ENCODE results near the gene CALD1.

CALD1 gene, protein sequence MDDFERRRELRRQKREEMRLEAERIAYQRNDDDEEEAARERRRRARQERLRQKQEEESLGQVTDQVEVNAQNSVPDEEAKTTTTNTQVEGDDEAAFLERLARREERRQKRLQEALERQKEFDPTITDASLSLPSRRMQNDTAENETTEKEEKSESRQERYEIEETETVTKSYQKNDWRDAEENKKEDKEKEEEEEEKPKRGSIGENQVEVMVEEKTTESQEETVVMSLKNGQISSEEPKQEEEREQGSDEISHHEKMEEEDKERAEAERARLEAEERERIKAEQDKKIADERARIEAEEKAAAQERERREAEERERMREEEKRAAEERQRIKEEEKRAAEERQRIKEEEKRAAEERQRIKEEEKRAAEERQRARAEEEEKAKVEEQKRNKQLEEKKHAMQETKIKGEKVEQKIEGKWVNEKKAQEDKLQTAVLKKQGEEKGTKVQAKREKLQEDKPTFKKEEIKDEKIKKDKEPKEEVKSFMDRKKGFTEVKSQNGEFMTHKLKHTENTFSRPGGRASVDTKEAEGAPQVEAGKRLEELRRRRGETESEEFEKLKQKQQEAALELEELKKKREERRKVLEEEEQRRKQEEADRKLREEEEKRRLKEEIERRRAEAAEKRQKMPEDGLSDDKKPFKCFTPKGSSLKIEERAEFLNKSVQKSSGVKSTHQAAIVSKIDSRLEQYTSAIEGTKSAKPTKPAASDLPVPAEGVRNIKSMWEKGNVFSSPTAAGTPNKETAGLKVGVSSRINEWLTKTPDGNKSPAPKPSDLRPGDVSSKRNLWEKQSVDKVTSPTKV

DNA sequence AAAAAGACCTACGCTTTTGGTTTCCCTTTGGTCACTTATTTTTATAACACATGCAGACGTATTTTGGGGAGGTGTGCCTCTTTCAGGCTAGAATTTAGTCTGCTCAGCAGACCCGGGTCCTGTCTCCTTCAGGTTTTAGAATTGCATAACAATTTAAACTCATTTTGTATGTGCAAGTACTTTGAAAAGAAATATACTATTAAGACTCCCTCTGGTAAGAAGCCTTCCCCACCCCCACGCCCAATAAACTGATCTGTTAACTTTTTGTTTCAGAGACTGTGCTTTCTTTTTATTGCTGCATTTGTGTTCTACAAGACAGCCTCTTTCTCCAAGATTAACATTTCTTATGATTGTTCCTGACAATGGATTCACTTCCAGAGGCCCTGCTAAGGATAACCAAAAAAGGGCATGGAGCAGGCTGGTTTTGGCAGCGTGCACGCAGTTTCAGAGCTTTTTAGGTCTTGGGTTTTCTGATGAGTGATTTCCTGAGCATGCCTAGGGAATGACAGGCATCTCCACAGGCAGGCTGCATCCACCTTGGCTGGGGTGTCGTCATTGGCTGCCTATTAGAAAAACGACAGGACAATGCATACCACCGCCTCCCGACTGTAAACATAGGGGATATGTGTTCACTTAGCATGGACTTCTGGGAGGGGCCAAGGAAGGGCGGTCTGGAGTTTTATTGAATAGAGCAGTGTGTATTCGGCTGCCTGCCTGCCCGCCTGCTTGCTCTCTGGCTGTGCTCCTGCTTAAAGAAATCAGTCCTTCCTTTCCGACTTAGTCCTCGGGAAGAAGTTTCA is at the start of gene CALD1:
Gene CALD1, plus strand, starts transcription at position 694 of the 800 bp plus-strand sequence. CDS start 88,100 bp downstream, outside the sequence.
- peak within 1 kb of the TSS; percentile 65 for H3K4me3 ChIP-seq (ENCODE audit: low read depth, low read length)

GRCh38 chr7:134729895-134730294 is 49.5 kb upstream of the CALD1 start:
- no peak overlapping the region for H3K4me3 ChIP-seq (ENCODE audit: low read depth, low read length)

DNA sequence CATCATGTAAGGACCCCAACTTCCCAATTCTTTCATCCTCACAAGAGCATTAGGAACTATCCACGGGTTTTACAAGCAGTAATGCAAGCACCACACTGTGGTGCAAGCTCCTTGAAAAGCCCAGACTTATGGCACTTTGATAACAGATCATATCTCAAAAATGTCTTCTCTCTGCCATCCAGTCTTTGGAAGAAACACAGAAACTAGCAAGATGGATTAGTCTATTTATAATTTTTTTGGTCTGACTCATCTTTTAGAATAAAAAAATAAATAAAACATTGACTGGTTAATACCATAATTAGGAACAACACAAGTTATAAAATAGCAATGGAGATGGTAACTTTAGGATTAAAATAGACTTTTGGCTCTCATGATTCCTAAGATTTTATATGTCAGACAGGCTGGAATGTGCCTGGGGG is 49.0 kb upstream of the CALD1 start:
- no peak overlapping the region for H3K4me3 ChIP-seq (ENCODE audit: low read depth, low read length)

DNA sequence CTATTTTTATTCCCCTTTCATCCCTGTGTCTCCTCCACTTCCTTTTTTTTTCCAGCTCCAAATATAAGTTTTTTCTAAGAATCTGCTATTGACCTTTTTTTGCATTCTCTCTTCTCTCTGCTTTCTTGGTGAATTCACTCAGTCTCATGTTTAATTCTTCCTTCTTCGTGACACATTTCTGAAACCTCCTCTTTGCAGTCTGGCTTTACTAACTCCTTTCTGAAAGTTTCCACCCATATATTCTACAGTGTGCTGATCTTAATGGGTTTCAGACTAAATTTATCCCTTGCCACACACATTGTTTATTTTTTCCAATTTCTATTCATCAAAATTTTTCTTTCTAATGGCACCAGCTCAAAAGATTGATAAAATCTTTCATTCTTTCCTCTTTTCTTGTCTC is 47.8 kb upstream of the CALD1 start:
- no peak overlapping the region for H3K4me3 ChIP-seq (ENCODE audit: low read depth, low read length)

DNA sequence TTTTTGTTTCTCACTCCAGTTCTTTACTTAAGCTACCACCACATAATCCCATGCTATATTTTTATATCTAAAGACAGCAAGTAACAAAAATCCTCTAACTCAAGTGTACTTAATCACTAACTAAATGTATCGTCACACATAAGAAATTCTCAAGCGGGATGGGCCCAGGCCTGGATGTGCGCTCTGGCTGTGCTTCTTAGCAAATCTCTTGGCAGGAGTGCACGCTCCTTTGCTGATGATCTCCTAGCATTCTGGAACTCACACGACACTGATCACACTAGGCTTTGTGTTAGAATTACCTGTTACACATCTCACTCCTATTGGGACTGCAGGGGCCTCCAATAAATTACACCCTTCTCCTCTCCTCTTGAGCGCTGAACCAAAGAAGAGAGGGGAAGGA is 46.7 kb upstream of the CALD1 start:
- H3K4me3 ChIP-seq (ENCODE audit: low read depth, low read length): no peak overlapping the region

DNA sequence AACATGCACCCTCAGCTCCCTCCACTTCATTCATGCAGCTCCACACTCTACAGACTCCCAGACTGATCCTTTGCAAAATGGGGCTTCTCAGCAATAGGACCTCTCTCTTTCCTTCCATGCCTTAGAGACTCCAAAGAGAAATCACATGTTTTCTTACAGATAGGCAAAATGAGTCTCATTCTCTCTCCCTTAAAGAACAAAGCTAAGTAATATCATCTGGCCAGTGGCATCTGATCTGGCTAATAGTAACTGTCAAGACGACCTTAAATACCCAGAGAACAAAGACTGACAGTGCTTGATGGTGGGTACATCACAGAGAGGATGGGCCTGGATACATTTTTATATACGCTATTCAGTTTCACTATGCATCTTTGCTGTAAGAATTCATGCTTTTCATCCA is 43.1 kb upstream of the CALD1 start:
- no peak overlapping the region for H3K4me3 ChIP-seq (ENCODE audit: low read depth, low read length)

GRCh38 chr7:134737566-134738345 is 41.7 kb upstream of the CALD1 start:
- H3K4me3 ChIP-seq (ENCODE audit: low read depth, low read length): no peak overlapping the region

- H3K4me3 ChIP-seq (ENCODE audit: low read depth, low read length): no peak overlapping the region
Observed at GRCh38 chr7:134739362-134739761, 40.1 kb upstream of the CALD1 start.

GRCh38 chr7:134740376-134740775 is 39.1 kb upstream of the CALD1 start:
- no peak overlapping the region for H3K4me3 ChIP-seq (ENCODE audit: low read depth, low read length)

DNA sequence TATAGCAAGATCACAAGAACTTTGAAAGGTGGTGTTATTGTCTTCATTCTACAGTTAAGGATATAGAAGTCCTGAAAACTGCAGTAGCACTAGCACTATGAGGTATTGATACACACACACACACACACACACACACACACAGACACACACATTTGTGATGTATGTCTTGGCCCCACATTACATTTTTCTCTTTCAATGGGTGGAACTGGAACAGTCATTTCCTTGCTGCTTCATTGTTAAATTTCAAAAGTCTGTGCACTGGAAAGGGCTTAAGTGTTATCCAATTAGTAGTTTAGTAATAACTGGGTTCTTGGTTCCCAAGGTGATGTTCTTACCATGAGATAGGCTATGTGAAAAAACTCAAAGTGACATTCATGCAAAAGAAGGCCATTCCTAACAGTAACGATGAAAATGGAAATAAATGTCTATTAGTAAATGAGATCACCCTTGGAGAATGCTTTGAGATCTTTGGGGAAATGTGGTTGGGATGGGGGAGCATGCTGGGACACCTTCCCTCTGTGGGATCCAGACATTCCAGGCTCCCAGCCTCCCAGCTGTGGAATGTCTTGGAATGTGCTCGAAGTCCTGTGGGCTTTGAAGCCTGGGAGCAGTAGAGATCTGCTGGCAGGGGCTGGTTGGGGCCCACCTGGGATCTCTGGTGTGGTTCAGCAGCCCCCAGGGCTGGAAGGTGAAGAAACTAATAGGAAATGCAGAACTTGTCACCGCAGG is 37.4 kb upstream of the CALD1 start:
- no peak overlapping the region for H3K4me3 ChIP-seq (ENCODE audit: low read depth, low read length)

GRCh38 chr7:134742688-134743350 is 36.6 kb upstream of the CALD1 start:
- H3K4me3 ChIP-seq (ENCODE audit: low read depth, low read length): no peak overlapping the region

DNA sequence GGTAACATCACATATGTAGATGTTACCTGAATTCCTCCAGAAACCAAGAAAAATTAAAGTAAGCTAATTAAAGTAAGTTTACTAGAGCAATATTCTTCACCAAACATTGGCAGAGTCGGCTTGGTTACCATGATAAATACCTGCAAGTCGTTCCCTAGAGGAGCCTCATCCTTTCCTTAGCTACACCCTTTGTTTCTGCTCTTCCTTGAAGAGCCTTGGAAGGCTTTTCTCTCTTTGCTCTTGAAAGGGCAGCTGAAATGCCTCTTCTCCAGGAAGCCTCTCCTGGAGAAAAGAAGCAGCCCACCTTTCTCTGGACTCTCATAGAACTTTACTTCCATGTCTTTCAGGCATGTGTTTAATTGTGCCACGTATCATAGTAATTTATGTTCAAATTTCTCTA is 34.9 kb upstream of the CALD1 start:
- no peak overlapping the region for H3K4me3 ChIP-seq (ENCODE audit: low read depth, low read length)

DNA sequence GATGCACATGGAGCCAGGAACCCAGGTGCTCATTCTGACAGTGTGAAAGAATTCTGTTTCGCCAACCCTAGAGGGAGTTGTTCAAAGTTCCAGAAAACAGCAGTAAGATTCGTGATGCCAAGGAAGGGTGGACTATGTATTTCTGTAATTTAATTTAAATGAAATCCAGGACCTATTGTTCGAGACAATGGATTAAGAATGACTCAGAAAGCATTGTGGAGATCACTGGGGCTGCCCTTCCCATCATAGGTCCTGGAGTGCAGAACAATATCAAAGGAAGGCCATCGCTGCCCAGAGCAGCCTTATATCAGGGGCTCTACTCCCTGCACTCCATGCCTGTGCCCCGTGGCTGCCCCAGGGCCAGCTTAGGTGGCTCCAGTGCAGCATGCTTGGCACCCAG is 32.1 kb upstream of the CALD1 start:
- no peak overlapping the region for H3K4me3 ChIP-seq (ENCODE audit: low read depth, low read length)

GRCh38 chr7:134750083-134751062 is 29.1 kb upstream of the CALD1 start:
- H3K4me3 ChIP-seq (ENCODE audit: low read depth, low read length): no peak overlapping the region

- H3K4me3 ChIP-seq (ENCODE audit: low read depth, low read length): no peak overlapping the region
Observed at GRCh38 chr7:134752006-134752760, 27.3 kb upstream of the CALD1 start.

DNA sequence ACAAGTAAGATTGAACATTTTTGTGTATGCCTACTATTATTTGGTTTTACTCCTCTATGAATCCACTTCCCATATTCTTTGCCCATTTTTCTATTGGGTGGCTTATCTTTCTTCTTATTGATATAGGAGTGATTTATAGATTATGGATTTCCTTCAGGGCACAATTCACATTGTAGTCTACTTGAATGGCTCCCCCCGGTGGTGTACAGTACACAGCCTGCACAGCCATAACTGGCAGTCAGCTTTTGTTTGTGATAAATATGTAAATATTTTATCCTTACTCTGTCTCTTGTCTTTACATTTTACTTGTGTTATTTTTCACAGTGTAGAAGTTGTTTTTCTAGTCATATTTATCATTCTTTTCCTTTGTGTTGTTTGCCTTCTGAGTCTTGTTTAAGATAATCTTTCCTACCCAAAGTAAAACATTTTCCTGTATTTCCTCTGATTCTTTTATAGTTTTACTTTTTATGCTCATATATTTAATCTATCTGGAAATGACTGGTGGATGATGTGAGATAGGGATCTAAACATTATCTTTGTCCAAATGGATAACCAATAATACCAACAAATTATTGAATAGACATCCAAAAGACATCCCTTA is 23.9 kb upstream of the CALD1 start:
- no peak overlapping the region for H3K4me3 ChIP-seq (ENCODE audit: low read depth, low read length)

- no peak overlapping the region for H3K4me3 ChIP-seq (ENCODE audit: low read depth, low read length)
Observed at GRCh38 chr7:134757938-134758337, 21.5 kb upstream of the CALD1 start.

Measured in iPS-11a (cell line).